K562 (cell line): Measurements from ENCODE around the gene SLC5A5. TPM values are rescaled to one million over a fixed set of nuclear protein-coding genes. Genes with fewer than 3 reads are reported as not detected.

Experiments used
- ATAC-seq: fragments of 200-7000 bp; cut with Tn5 transposase; 3 replicates; pipeline ENCODE4 v1.9.1; 2020; ENCODE audit warnings: moderate library complexity
- BruUV-seq: library from RNA; stranded (reverse); fragments of 400-500 nt; replicated peaks from 2 replicates; lab custom pipeline; 2021; lab: Mats Ljungman, UMichigan
- CTCF ChIA-PET: fragments of 300-600 bp; formaldehyde crosslinking; extraction: SDS; loops from one replicate; lab custom pipeline; 2021; ENCODE audit warnings: low intra/inter-chr PET ratio; lab: Yijun Ruan, JAX
- POLR2A ChIA-PET: fragments of 300-600, 350-650 bp; sonication (Branson Sonifier 250); formaldehyde crosslinking; extraction: SDS; loops from one replicate; lab custom pipeline; 2021; ENCODE audit warnings: antibody characterized with exemption, inconsistent platforms; lab: Yijun Ruan, JAX
- DNase-seq, 4 experiments: peaks; one replicate each; pipeline versions ENCODE4 v3.0.0 to v3.0.0-alpha.2; 2011 to 2018; ENCODE audit warnings: low spot score in 3 of 4, mixed read lengths in 3 of 4; ENCODE audit errors: extremely low read depth in 1 of 4
- FAIRE-seq: peaks from 2 replicates; lab custom pipeline; 2011; peaks lifted over from hg19 to GRCh38; lab: Jason Lieb, UNC
- H2AFZ ChIP-seq: 2 replicates; pipeline ENCODE4 v1.6.0; 2011; ENCODE audit warnings: low read depth, low read length, control low read depth, inconsistent platforms
- H3K27ac ChIP-seq: fragments of 200-600 bp; 3 replicates; pipeline ENCODE4 v1.8.0; 2011; ENCODE audit warnings: low read depth, mild to moderate bottlenecking, control low read depth, inconsistent platforms, low read length, moderate library complexity, mixed read lengths; ENCODE audit errors: extremely low read depth
- H3K27me3 ChIP-seq, 2 experiments: fragments of 300-600 bp in 1 of 2; 2 replicates in 1 of 2; 3 replicates in 1 of 2; pipeline versions ENCODE4 v1.6.0 to v1.8.0; 2011; ENCODE audit warnings: inconsistent platforms in 2 of 2, low read length in 2 of 2, mild to moderate bottlenecking in 1 of 2, mixed read lengths in 1 of 2, moderate library complexity in 1 of 2; ENCODE audit not compliant: control insufficient read depth in 2 of 2, insufficient read depth in 2 of 2
- H3K36me3 ChIP-seq: fragments of 300-600 bp; 3 replicates; pipeline ENCODE4 v1.8.0; 2011; ENCODE audit warnings: mild to moderate bottlenecking, low read length, inconsistent platforms; ENCODE audit not compliant: control insufficient read depth, insufficient read depth
- H3K4me1 ChIP-seq, 2 experiments: fragments of 200-600 bp in 1 of 2; replicated peaks in 1 of 2; 2 replicates in 1 of 2; 3 replicates in 1 of 2; pipeline versions ENCODE4 v1.5.1 to v1.8.0; 2011; ENCODE audit warnings: inconsistent platforms in 2 of 2, low read length in 2 of 2, mild to moderate bottlenecking in 1 of 2, mixed read lengths in 1 of 2, moderate library complexity in 1 of 2; ENCODE audit not compliant: control insufficient read depth in 2 of 2, insufficient read depth in 2 of 2
- H3K4me2 ChIP-seq: 2 replicates; pipeline ENCODE4 v1.6.1; 2011; ENCODE audit warnings: low read length, control low read depth, inconsistent platforms, mixed read lengths; ENCODE audit not compliant: insufficient read depth
- H3K4me3 ChIP-seq: fragments of 200-600 bp; sonication (generic), shearing (Covaris generic); 2 replicates; pipeline ENCODE4 v1.5.1; 2016; ENCODE audit warnings: control low read depth, inconsistent platforms
- H3K79me2 ChIP-seq: fragments of 200-600 bp; 3 replicates; pipeline ENCODE4 v1.8.0; 2011; ENCODE audit warnings: low read length, inconsistent platforms; ENCODE audit not compliant: control insufficient read depth, insufficient read depth
- H3K9ac ChIP-seq, 2 experiments: 2 replicates each; pipeline versions ENCODE4 v1.6.0 to v1.6.1; 2011; ENCODE audit warnings: low read depth in 2 of 2, low read length in 2 of 2, control low read depth in 1 of 2, inconsistent platforms in 1 of 2, mild to moderate bottlenecking in 1 of 2, mixed read lengths in 1 of 2; ENCODE audit not compliant: insufficient read depth in 1 of 2
- H3K9me1 ChIP-seq: one replicate; pipeline ENCODE4 v1.6.0; 2011; ENCODE audit warnings: inconsistent platforms, mild to moderate bottlenecking, low read length, moderate library complexity; ENCODE audit not compliant: control insufficient read depth, insufficient read depth
- H3K9me3 ChIP-seq: replicated peaks from 2 replicates; pipeline ENCODE4 v1.5.1; 2011; ENCODE audit warnings: low read depth, low read length, inconsistent platforms; ENCODE audit not compliant: control insufficient read depth, insufficient read depth
- H4K20me1 ChIP-seq: replicated peaks from 2 replicates; pipeline ENCODE4 v1.6.1; 2011; ENCODE audit warnings: low read length, inconsistent platforms, mixed read lengths; ENCODE audit not compliant: control insufficient read depth, insufficient read depth
- AFF1 ChIP-seq, 2 experiments: fragments of 450-650 bp; IDR thresholded peaks; 2 replicates each; pipeline ENCODE4 v1.6.1; 2018; ENCODE audit warnings: mild to moderate bottlenecking in 2 of 2, low read depth in 1 of 2; ENCODE audit not compliant: partially characterized antibody in 2 of 2
- MAFF ChIP-seq: IDR thresholded peaks from 2 replicates; pipeline ENCODE4 v1.6.1; 2012; ENCODE audit warnings: low read length, improper control_type of control experiment
- MEF2D ChIP-seq: conservative IDR thresholded peaks from 2 replicates; pipeline ENCODE4 v1.6.1; 2016; ENCODE audit warnings: low read depth, missing genetic modification characterization, missing compliant biosample characterization
- NFE2L1 ChIP-seq: fragments of 450-650 bp; IDR thresholded peaks from 2 replicates; pipeline ENCODE4 v1.6.1; 2016; ENCODE audit warnings: missing genetic modification characterization, low read depth, mild to moderate bottlenecking, missing compliant biosample characterization, moderate library complexity, borderline replicate concordance
- NR2F6 ChIP-seq: fragments of 450-650 bp; formaldehyde crosslinking; IDR thresholded peaks from 2 replicates; pipeline ENCODE4 v1.4.0; 2020; ENCODE audit warnings: mild to moderate bottlenecking
- POU5F1 ChIP-seq: fragments of 150-350 bp; IDR thresholded peaks from 2 replicates; pipeline ENCODE4 v1.6.1; 2014; ENCODE audit warnings: borderline replicate concordance, low read length, low read depth, mild to moderate bottlenecking; ENCODE audit not compliant: partially characterized antibody
- SAP30 ChIP-seq: fragments of 200-600 bp; sonication (generic); IDR thresholded peaks from 2 replicates; pipeline ENCODE4 v1.6.1; 2012; ENCODE audit warnings: borderline replicate concordance, low read depth, mild to moderate bottlenecking, moderate library complexity, low read length, control low read depth, inconsistent platforms; ENCODE audit not compliant: insufficient read depth, poor library complexity, severe bottlenecking
- STAT6 ChIP-seq: sonication (generic); formaldehyde crosslinking; IDR thresholded peaks from 2 replicates; pipeline ENCODE4 v1.8.1; 2023; ENCODE audit warnings: mild to moderate bottlenecking, missing genetic modification reagents
- TAF15 ChIP-seq: fragments of 200-400 bp; formaldehyde crosslinking; IDR thresholded peaks from 2 replicates; pipeline ENCODE4 v1.6.1; 2017; ENCODE audit warnings: mild to moderate bottlenecking, low read depth, low read length, moderate library complexity
- ZNF174 ChIP-seq: fragments of 250-450 bp; sonication (Bioruptor Pico); IDR thresholded peaks from 2 replicates; pipeline ENCODE4 v1.4.0; 2020; ENCODE audit warnings: mild to moderate bottlenecking
- ZNF699 ChIP-seq: fragments of 250-450 bp; sonication (Bioruptor Pico); IDR thresholded peaks from 2 replicates; pipeline ENCODE4 v1.8.0; 2021; ENCODE audit warnings: mild to moderate bottlenecking, moderate library complexity; ENCODE audit not compliant: insufficient replicate concordance
- WGBS: fragments of 100-300 bp; shearing (Covaris generic); methylation state at CpG from one replicate; pipeline ENCODE4 v1.1.6; 2016; ENCODE audit warnings: low coverage, mixed read lengths; ENCODE audit not compliant: insufficient coverage; ENCODE audit errors: missing lambda C conversion rate; 5-methylcytosine and 5-hydroxymethylcytosine counted together
- in situ Hi-C: fragments of 300-500 bp; cut with MboI; formaldehyde crosslinking; loops from 4 replicates; pipeline ENCODE4 v1.15.0; 2018; ENCODE audit warnings: inconsistent platforms, mixed read lengths
- intact Hi-C: fragments of 100-400 bp; cut with micrococcal nuclease; formaldehyde crosslinking; loops from 2 replicates; pipeline ENCODE4 v1.14.2; 2022
- polyA plus RNA-seq, 8 experiments: library from polyadenylated mRNA; depleted of rRNA in 4 of 8; stranded (reverse) in 5 of 8; unstranded in 3 of 8; fragments of >200 nt; fragmentation: Nextera tagmentation in 2 of 8; fragmentation: Illumina TruSeq in 1 of 8; extraction: Ambion mirVana in 2 of 8; extraction: Trizol in 1 of 8; gene quantifications; 2 replicates each; pipeline versions ENCODE4 v1.2.1 to v1.2.3, GENCODE V29; 2011 to 2014; ENCODE audit warnings: inconsistent platforms in 1 of 8, missing spikeins in 1 of 8
- total RNA-seq, 7 experiments: library from RNA; depleted of rRNA in 6 of 7; stranded (reverse); fragments of >200 nt in 6 of 7; fragmentation: Illumina TruSeq in 2 of 7; extraction: Trizol in 2 of 7; gene quantifications; 2 replicates each; pipeline versions ENCODE4 v1.2.1 to v1.2.3, GENCODE V29; 2011 to 2021; ENCODE audit warnings: low replicate concordance in 1 of 7

Gene SLC5A5
- total and polyA plus RNA-seq, 9 of the 15 experiments (the other 6 are each of a cell fraction or from before 2014, with no cell fraction given) = 0.10 to 0.73 (median 0.23) TPM

- no peak for ATAC-seq
- H3K4me3 ChIP-seq = no peak overlapping the region
- TF ChIP-seq ZNF174 = no peak
- no peak for TF ChIP-seq STAT6
- no peak for TF ChIP-seq ZNF699 (CRISPR knock-in tag)
- TF ChIP-seq NFE2L1 (tag) = no peak
- no peak for TF ChIP-seq AFF1 (IDR thresholded peaks at IDR 0.05; ENCODE audit: low read depth in 1 of 2, partially characterized antibody in 2 of 2)
- TF ChIP-seq POU5F1 = no peak
- no peak for TF ChIP-seq TAF15
- no peak for TF ChIP-seq MEF2D
- TF ChIP-seq MAFF = no peak
- no peak for TF ChIP-seq NR2F6 (CRISPR knock-in tag)
- TF ChIP-seq SAP30 = no peak
- TF ChIP-seq, all 486 proteins: peak for 0
- ChIA-PET CTCF (interaction anchor here (1.6 kb wide), 1 partner anchor 129 kb away, joined by 4 read pairs; no protein-coding TSS in a partner anchor), POLR2A (interaction anchor here (1.0 to 1.8 kb wide), 2 partner anchors 38 to 61 kb away, joined by 3 to 4 read pairs; no protein-coding TSS in a partner anchor)
- in situ Hi-C loops (loop anchor here (5.0 kb wide), 1 partner anchor 59 kb away; no protein-coding TSS in a partner anchor), intact Hi-C loops (loop anchor here (10.0 kb wide), 1 partner anchor 186 kb away; no protein-coding TSS in a partner anchor)
- 0 out of 4 replicates have a peak overlapping the region, but pooled peaks of 1 of the 2 experiments have one; percentile 1 for H3K9ac ChIP-seq
- FAIRE-seq = no peak
- H3K27me3 ChIP-seq = no peaks in the 10 kb centered on the region
- H3K36me3 ChIP-seq = peaks cover 10% of the 10 kb centered on the region; the same call in 2 of the 3 replicates
- H4K20me1 ChIP-seq = peaks cover 23% of the 10 kb centered on the region; the same call in 1 of the 2 replicates
- H2AFZ ChIP-seq = no peak overlapping the region
- WGBS = 39% methylated on average over 6 of the region's 6 CpGs
- no peaks in the 10 kb centered on the region for H3K9me1 ChIP-seq
- DNase-seq = peak in 1 of 4 experiments; percentile 3
- H3K79me2 ChIP-seq = no peaks in the 10 kb centered on the region
- no peak overlapping the region for H3K27ac ChIP-seq
- H3K4me1 ChIP-seq = peaks cover 11 to 52% of the 10 kb centered on the region in 2 experiments; a peak in 4 of 5 replicates
- H3K4me2 ChIP-seq = no peak overlapping the region
- no TSS peak for BruUV-seq
- no peaks in the 10 kb centered on the region for H3K9me3 ChIP-seq
Measured at GRCh38 chr19:17868669-17869068, 3.1 kb upstream of the SLC5A5 start.
